ENCODE results near the gene DIO3.

DIO3 gene

GRCh38 chr14:101551729-101552595 is 9.3 kb upstream of the DIO3 start:
- DNase-seq (ENCODE audit: low read depth in 1 of 2, low spot score in 1 of 2): no peak

DNA sequence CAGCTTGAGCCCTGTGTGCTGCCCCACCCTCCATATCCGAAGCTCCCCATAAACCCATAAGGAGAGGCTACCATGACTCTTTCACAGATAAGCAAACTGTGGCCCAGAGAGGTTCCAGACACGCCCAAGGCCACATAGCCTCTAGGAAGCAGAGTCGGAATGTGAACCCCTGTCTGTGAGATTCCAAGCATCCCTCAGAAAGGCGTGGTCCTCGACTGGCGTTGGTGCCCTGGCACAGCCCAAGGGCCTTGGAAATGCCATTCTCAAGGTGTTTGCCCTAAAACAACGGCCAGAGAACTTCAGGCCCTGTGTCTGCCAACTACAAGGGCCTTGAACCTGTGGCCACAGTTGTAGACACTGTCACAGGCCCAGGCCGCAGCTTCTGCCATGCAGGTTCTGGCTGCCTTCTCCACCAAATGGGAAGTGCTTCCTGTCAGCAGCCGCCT is 8.5 kb upstream of the DIO3 start:
- Histone ChIP-seq H3K27ac (replicated peaks) (no peak overlapping the region), H3K4me3 (replicated peaks; ENCODE audit: insufficient read depth, low read length) (no peak overlapping the region), H3K27me3 (ENCODE audit: insufficient read depth, poor library complexity, severe bottlenecking) (no peaks in the 10 kb centered on the region)
- DNase-seq (ENCODE audit: low read depth in 1 of 2, low spot score in 1 of 2): no peak
- TF ChIP-seq, protein P1, sequence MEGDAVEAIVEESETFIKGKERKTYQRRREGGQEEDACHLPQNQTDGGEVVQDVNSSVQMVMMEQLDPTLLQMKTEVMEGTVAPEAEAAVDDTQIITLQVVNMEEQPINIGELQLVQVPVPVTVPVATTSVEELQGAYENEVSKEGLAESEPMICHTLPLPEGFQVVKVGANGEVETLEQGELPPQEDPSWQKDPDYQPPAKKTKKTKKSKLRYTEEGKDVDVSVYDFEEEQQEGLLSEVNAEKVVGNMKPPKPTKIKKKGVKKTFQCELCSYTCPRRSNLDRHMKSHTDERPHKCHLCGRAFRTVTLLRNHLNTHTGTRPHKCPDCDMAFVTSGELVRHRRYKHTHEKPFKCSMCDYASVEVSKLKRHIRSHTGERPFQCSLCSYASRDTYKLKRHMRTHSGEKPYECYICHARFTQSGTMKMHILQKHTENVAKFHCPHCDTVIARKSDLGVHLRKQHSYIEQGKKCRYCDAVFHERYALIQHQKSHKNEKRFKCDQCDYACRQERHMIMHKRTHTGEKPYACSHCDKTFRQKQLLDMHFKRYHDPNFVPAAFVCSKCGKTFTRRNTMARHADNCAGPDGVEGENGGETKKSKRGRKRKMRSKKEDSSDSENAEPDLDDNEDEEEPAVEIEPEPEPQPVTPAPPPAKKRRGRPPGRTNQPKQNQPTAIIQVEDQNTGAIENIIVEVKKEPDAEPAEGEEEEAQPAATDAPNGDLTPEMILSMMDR (IDR thresholded peaks at IDR 0.05; ENCODE audit: insufficient read depth, low read length): no peak
- TF ChIP-seq SPI1 (IDR thresholded peaks at IDR 0.05; ENCODE audit: borderline replicate concordance, low read depth) (no peak), GABPA (IDR thresholded peaks at IDR 0.05; ENCODE audit: low read depth) (no peak), POLR2AphosphoS5 (IDR thresholded peaks at IDR 0.05; ENCODE audit: low read depth) (no peak)
- TF ChIP-seq, protein P2, sequence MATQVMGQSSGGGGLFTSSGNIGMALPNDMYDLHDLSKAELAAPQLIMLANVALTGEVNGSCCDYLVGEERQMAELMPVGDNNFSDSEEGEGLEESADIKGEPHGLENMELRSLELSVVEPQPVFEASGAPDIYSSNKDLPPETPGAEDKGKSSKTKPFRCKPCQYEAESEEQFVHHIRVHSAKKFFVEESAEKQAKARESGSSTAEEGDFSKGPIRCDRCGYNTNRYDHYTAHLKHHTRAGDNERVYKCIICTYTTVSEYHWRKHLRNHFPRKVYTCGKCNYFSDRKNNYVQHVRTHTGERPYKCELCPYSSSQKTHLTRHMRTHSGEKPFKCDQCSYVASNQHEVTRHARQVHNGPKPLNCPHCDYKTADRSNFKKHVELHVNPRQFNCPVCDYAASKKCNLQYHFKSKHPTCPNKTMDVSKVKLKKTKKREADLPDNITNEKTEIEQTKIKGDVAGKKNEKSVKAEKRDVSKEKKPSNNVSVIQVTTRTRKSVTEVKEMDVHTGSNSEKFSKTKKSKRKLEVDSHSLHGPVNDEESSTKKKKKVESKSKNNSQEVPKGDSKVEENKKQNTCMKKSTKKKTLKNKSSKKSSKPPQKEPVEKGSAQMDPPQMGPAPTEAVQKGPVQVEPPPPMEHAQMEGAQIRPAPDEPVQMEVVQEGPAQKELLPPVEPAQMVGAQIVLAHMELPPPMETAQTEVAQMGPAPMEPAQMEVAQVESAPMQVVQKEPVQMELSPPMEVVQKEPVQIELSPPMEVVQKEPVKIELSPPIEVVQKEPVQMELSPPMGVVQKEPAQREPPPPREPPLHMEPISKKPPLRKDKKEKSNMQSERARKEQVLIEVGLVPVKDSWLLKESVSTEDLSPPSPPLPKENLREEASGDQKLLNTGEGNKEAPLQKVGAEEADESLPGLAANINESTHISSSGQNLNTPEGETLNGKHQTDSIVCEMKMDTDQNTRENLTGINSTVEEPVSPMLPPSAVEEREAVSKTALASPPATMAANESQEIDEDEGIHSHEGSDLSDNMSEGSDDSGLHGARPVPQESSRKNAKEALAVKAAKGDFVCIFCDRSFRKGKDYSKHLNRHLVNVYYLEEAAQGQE (IDR thresholded peaks at IDR 0.05; ENCODE audit: insufficient replicate concordance, low read depth): no peak

More at GRCh38 chr14:101551729-101552595, 9.3 kb upstream of the DIO3 start:
- Histone ChIP-seq H3K4me3 (replicated peaks; ENCODE audit: insufficient read depth, low read length) (no peak overlapping the region), H3K27me3 (ENCODE audit: insufficient read depth, poor library complexity, severe bottlenecking) (no peaks in the 10 kb centered on the region), H3K27ac (replicated peaks) (no peak overlapping the region)
- TF ChIP-seq, protein P2 (IDR thresholded peaks at IDR 0.05; ENCODE audit: insufficient replicate concordance, low read depth): no peak
- TF ChIP-seq, protein P1 (IDR thresholded peaks at IDR 0.05; ENCODE audit: insufficient read depth, low read length): no peak
- TF ChIP-seq SPI1 (IDR thresholded peaks at IDR 0.05; ENCODE audit: borderline replicate concordance, low read depth) (no peak), POLR2AphosphoS5 (IDR thresholded peaks at IDR 0.05; ENCODE audit: low read depth) (no peak), GABPA (IDR thresholded peaks at IDR 0.05; ENCODE audit: low read depth) (no peak)

DNA sequence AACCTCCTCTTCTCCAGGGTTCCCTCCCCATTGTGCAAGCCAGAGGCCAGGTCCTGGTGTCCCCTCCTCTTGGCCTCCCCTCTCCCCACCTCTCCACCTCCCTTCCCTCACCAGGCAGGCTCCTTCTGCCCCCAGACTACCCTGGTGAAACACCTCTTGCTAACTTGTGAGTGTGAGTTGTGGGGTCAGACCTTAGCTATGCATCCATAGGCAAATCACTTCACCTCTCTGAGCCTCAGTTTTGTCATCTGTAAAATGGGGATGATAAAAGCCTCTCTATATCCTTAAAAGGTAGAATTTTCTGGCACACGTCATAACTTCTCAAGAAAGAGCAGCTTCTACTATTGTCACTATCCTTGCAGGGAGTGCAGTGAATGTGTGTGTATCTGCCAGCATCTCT is 7.9 kb upstream of the DIO3 start:
- TF ChIP-seq SPI1 (IDR thresholded peaks at IDR 0.05; ENCODE audit: borderline replicate concordance, low read depth) (no peak), GABPA (IDR thresholded peaks at IDR 0.05; ENCODE audit: low read depth) (no peak), POLR2AphosphoS5 (IDR thresholded peaks at IDR 0.05; ENCODE audit: low read depth) (no peak)
- TF ChIP-seq, protein P1 (IDR thresholded peaks at IDR 0.05; ENCODE audit: insufficient read depth, low read length): no peak
- TF ChIP-seq, protein P2 (IDR thresholded peaks at IDR 0.05; ENCODE audit: insufficient replicate concordance, low read depth): no peak
- DNase-seq (ENCODE audit: low read depth in 1 of 2, low spot score in 1 of 2): no peak
- H3K4me3 ChIP-seq (replicated peaks; ENCODE audit: insufficient read depth, low read length): no peak overlapping the region
- peaks cover 3% of the 10 kb centered on the region for H3K27me3 ChIP-seq (ENCODE audit: insufficient read depth, poor library complexity, severe bottlenecking)
- H3K27ac ChIP-seq (replicated peaks): no peak overlapping the region
